Peyer's patch (tissue), 4 donors: Measurements from ENCODE around the gene FOXA3. TPM values are rescaled to one million over a fixed set of nuclear protein-coding genes. Genes with fewer than 3 reads are reported as not detected.

Experiments used
- DNase-seq, 3 donors: peaks; one replicate each; pipeline ENCODE4 v3.0.0-alpha.2; 2017 to 2019
- H3K27ac ChIP-seq, 4 donors: fragments of 200-600 bp; sonication (generic); one replicate each; pipeline ENCODE4 v1.5.1; 2016 to 2019
- H3K27me3 ChIP-seq, 2 donors: fragments of 200-600 bp; sonication (generic); one replicate each; pipeline ENCODE4 v1.5.1; 2019
- H3K36me3 ChIP-seq, 3 donors: fragments of 200-600 bp; sonication (generic); one replicate each; pipeline ENCODE4 v1.5.1; 2016 to 2019
- H3K4me1 ChIP-seq, 4 donors: fragments of 200-600 bp; sonication (generic); one replicate each; pipeline ENCODE4 v1.5.1; 2016 to 2019
- H3K4me3 ChIP-seq, 4 donors: fragments of 200-600 bp; sonication (generic); 1 replicate in 3 of 4; 2 replicates in 1 of 4; pipeline ENCODE4 v1.5.1; 2016 to 2019; ENCODE audit warnings: mild to moderate bottlenecking in 1 of 4
- H3K9me3 ChIP-seq, 4 donors: fragments of 200-600 bp; sonication (generic); one replicate each; pipeline ENCODE4 v1.5.1; 2016 to 2019; ENCODE audit warnings: mild to moderate bottlenecking in 1 of 4
- CTCF ChIP-seq, 6 experiments: fragments of 450-650 bp in 4 of 6; fragments of 200-600 bp in 2 of 6; sonication (generic) in 1 of 6; IDR thresholded peaks; one replicate each; pipeline ENCODE4 v1.5.1; 2017 to 2019; ENCODE audit warnings: antibody characterized with exemption in 6 of 6, mild to moderate bottlenecking in 3 of 6, moderate library complexity in 1 of 6
- POLR2A ChIP-seq, 2 donors: fragments of 450-650 bp; IDR thresholded peaks; one replicate each; pipeline ENCODE4 v1.5.1; 2017; ENCODE audit warnings: antibody characterized with exemption in 2 of 2, mild to moderate bottlenecking in 2 of 2, moderate library complexity in 2 of 2
- total RNA-seq, 4 donors: library from RNA; depleted of rRNA; stranded (reverse); fragments of >200 nt; gene quantifications; one replicate each; pipeline ENCODE4 v1.1.0, GENCODE V29; 2016

Gene FOXA3
- total RNA-seq, 4 donors from 2014 or later: 9.1 to 17.0 (median 10.6) TPM

- H3K9me3 ChIP-seq: no peaks in the 10 kb centered on the region
- peaks cover 0 to 5% (median 0%) of the 10 kb centered on the region in 4 donors for H3K4me1 ChIP-seq
- H3K36me3 ChIP-seq: peaks cover 0 to 67% (median 0%) of the 10 kb centered on the region in 3 donors
- H3K27ac ChIP-seq: no peak overlapping the region
- H3K27me3 ChIP-seq: no peaks in the 10 kb centered on the region
- H3K4me3 ChIP-seq: no peak overlapping the region
- no peak for DNase-seq
- TF ChIP-seq CTCF (IDR thresholded peaks at IDR 0.05) (no peak), POLR2A (IDR thresholded peaks at IDR 0.05) (no peak)
Measured at GRCh38 chr19:45821570-45821969, 42.6 kb upstream of the FOXA3 start.

- TF ChIP-seq POLR2A (IDR thresholded peaks at IDR 0.05) (no peak), CTCF (IDR thresholded peaks at IDR 0.05) (no peak)
- Histone ChIP-seq H3K9me3 (no peaks in the 10 kb centered on the region), H3K4me1 (no peaks in the 10 kb centered on the region), H3K27ac (no peak overlapping the region), H3K27me3 (no peaks in the 10 kb centered on the region), H3K36me3 (peaks cover 0 to 79% (median 0%) of the 10 kb centered on the region in 3 donors), H3K4me3 (no peak overlapping the region)
- DNase-seq: no peak
Measured at GRCh38 chr19:45822716-45823115, 41.4 kb upstream of the FOXA3 start.

GRCh38 chr19:45823182-45823581, 40.9 kb upstream of the FOXA3 start:
- H3K27ac ChIP-seq: no peak overlapping the region
- no peaks in the 10 kb centered on the region for H3K9me3 ChIP-seq
- no peak for TF ChIP-seq POLR2A (IDR thresholded peaks at IDR 0.05)
- TF ChIP-seq CTCF (IDR thresholded peaks at IDR 0.05): no peak
- peaks cover 0 to 83% (median 0%) of the 10 kb centered on the region in 3 donors for H3K36me3 ChIP-seq
- no peak overlapping the region for H3K4me3 ChIP-seq
- DNase-seq: no peak
- no peaks in the 10 kb centered on the region for H3K27me3 ChIP-seq
- no peaks in the 10 kb centered on the region for H3K4me1 ChIP-seq

- no peak for TF ChIP-seq CTCF (IDR thresholded peaks at IDR 0.05)
- no peak for TF ChIP-seq POLR2A (IDR thresholded peaks at IDR 0.05)
- H3K4me1 ChIP-seq: no peaks in the 10 kb centered on the region
- no peaks in the 10 kb centered on the region for H3K27me3 ChIP-seq
- H3K27ac ChIP-seq: no peak overlapping the region
- no peak overlapping the region for H3K4me3 ChIP-seq
- no peak for DNase-seq
- peaks cover 0 to 86% (median 0%) of the 10 kb centered on the region in 3 donors for H3K36me3 ChIP-seq
- no peaks in the 10 kb centered on the region for H3K9me3 ChIP-seq
Measured at GRCh38 chr19:45824041-45824471, 40.1 kb upstream of the FOXA3 start.

- H3K4me1 ChIP-seq: no peaks in the 10 kb centered on the region
- H3K9me3 ChIP-seq: no peaks in the 10 kb centered on the region
- H3K36me3 ChIP-seq: peaks cover 0 to 91% (median 0%) of the 10 kb centered on the region in 3 donors
- no peak for TF ChIP-seq CTCF (IDR thresholded peaks at IDR 0.05)
- TF ChIP-seq POLR2A (IDR thresholded peaks at IDR 0.05): no peak
- H3K4me3 ChIP-seq: no peak overlapping the region
- H3K27ac ChIP-seq: no peak overlapping the region
- H3K27me3 ChIP-seq: no peaks in the 10 kb centered on the region
- no peak for DNase-seq
Measured at GRCh38 chr19:45824531-45825262, 39.4 kb upstream of the FOXA3 start.
